ENCODE results near the gene MOB3C. TPM values are rescaled to one million over a fixed set of nuclear protein-coding genes. Genes with fewer than 3 reads are reported as not detected.

The MOB3C gene
- total RNA-seq, 2 experiments from 2014 or later = 2.7 to 3.8 TPM

DNA sequence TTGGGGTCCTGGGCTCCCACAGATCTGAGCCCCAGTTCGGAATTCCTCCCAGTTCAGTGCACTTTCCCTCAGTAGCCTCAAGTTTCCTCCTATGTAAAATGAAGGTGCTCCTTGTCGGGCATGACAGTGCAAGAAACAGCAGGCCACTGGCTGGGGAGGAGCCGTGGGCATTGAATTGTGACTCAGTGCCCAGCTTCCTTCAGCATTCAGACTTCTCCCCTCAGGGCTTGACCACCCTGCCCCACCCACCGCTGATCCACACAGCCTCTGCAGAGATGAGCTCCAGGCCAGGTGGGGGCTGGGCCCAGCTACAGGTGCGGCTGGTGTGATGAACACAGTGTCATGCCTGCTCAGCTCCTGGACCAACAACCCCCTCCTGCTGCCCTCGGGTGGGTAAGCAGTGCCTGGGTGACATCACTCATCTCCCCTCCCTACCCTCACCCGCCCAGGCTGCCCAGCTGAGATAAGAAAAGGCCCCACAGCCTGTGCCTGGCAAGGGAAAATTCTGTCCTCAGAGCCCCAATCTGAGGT is 4.9 kb downstream of the MOB3C start:
- Histone ChIP-seq H3K4me2 (ENCODE audit: low read length) (no peak overlapping the region), H3K4me1 (ENCODE audit: insufficient read depth, low read length, poor library complexity, severe bottlenecking) (peaks cover 17% of the 10 kb centered on the region), H3K4me3 (ENCODE audit: low read depth, low read length, poor library complexity, severe bottlenecking) (no peak overlapping the region), H3K27ac (ENCODE audit: low read depth, low read length, poor library complexity, severe bottlenecking) (no peak overlapping the region), H3K79me2 (ENCODE audit: insufficient read depth, low read depth, low read length) (no peaks in the 10 kb centered on the region), H3K36me3 (ENCODE audit: insufficient read depth, low read length) (no peaks in the 10 kb centered on the region), H4K20me1 (ENCODE audit: insufficient read depth, low read length) (no peaks in the 10 kb centered on the region), H3K9me2 (ENCODE audit: insufficient read depth, low read length) (no peaks in the 10 kb centered on the region), H2AFZ (ENCODE audit: low read length) (no peak overlapping the region), H3K9me3 (ENCODE audit: low read length) (no peaks in the 10 kb centered on the region)
- no TSS peak for BruUV-seq (replicated peaks)
- intact Hi-C loops (cut with micrococcal nuclease; ENCODE audit: unreplicated experiment) = no loop called here
- POLR2A ChIA-PET = interaction anchor here (1.0 kb wide), 1 partner anchor 28 kb away, joined by 3 read pairs; no protein-coding TSS in a partner anchor
- TF ChIP-seq EZH2phosphoT487 (IDR thresholded peaks at IDR 0.05; ENCODE audit: borderline replicate concordance, low read depth, low read length) = no peak
- TF ChIP-seq, protein P1, sequence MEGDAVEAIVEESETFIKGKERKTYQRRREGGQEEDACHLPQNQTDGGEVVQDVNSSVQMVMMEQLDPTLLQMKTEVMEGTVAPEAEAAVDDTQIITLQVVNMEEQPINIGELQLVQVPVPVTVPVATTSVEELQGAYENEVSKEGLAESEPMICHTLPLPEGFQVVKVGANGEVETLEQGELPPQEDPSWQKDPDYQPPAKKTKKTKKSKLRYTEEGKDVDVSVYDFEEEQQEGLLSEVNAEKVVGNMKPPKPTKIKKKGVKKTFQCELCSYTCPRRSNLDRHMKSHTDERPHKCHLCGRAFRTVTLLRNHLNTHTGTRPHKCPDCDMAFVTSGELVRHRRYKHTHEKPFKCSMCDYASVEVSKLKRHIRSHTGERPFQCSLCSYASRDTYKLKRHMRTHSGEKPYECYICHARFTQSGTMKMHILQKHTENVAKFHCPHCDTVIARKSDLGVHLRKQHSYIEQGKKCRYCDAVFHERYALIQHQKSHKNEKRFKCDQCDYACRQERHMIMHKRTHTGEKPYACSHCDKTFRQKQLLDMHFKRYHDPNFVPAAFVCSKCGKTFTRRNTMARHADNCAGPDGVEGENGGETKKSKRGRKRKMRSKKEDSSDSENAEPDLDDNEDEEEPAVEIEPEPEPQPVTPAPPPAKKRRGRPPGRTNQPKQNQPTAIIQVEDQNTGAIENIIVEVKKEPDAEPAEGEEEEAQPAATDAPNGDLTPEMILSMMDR (conservative IDR thresholded peaks at IDR 0.05; ENCODE audit: low read length) = no peak
- CTCF ChIA-PET (ENCODE audit: unreplicated experiment) = no interaction called here
- no peak for DNase-seq (ENCODE audit: low spot score)

DNA sequence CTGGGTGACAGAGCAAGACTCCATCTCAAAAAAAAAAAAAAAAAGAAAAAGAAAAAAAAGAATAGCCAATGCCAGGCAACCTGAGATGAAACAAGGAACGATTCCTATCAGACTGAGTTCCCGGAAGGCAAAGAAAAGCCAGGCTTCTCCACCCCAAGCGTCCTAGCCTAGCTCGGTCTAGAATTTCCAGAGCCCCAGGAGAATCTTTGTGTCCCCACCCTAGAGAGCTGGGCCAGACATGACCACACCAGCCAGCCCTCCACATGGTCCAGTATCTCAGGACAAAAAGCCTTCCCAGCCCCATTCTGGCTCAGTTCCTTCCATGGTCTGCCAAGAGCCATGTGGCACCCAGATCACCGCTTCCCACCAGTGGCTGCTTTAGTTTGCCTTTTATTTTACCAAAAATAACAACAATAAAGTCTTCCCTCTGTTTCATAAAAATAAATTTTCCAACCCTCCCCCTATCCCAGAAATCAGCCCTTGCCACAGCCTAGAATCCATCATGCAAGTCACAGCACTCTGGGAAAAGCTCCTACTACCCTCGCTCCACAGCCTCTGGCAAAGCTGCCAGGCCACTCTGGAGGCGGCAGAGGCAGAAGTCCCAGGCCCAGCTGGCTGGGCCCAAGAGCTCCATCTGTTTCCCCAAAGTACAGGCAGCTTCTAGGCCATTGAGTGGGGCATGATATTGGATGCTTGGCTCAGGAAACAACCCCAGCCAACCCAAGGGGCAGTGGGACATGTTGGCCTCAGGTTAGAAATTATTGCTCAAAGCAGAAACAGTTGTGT is 9.1 kb downstream of the MOB3C start:
- TF ChIP-seq EZH2phosphoT487 (IDR thresholded peaks at IDR 0.05; ENCODE audit: borderline replicate concordance, low read depth, low read length) = no peak
- TF ChIP-seq, protein P1 (conservative IDR thresholded peaks at IDR 0.05; ENCODE audit: low read length) = no peak
- Histone ChIP-seq H3K27ac (ENCODE audit: low read depth, low read length, poor library complexity, severe bottlenecking) (no peak overlapping the region), H3K4me1 (ENCODE audit: insufficient read depth, low read length, poor library complexity, severe bottlenecking) (peaks cover 12% of the 10 kb centered on the region), H2AFZ (ENCODE audit: low read length) (no peak overlapping the region), H3K4me3 (ENCODE audit: low read depth, low read length, poor library complexity, severe bottlenecking) (no peak overlapping the region), H3K79me2 (ENCODE audit: insufficient read depth, low read depth, low read length) (no peaks in the 10 kb centered on the region), H3K9me3 (ENCODE audit: low read length) (no peaks in the 10 kb centered on the region), H3K4me2 (ENCODE audit: low read length) (no peak overlapping the region), H3K36me3 (ENCODE audit: insufficient read depth, low read length) (no peaks in the 10 kb centered on the region), H3K9me2 (ENCODE audit: insufficient read depth, low read length) (no peaks in the 10 kb centered on the region), H4K20me1 (ENCODE audit: insufficient read depth, low read length) (no peaks in the 10 kb centered on the region)
- POLR2A ChIA-PET = interaction anchor here (0.6 kb wide), 1 partner anchor 36 kb away, joined by 3 read pairs; no protein-coding TSS in a partner anchor
- intact Hi-C loops (cut with micrococcal nuclease; ENCODE audit: unreplicated experiment) = no loop called here
- no TSS peak for BruUV-seq (replicated peaks)
- CTCF ChIA-PET (ENCODE audit: unreplicated experiment) = no interaction called here
- DNase-seq (ENCODE audit: low spot score) = no peak

Measured in OCI-LY7 (cell line).